Activated CD8-positive, alpha-beta memory T cell treated with anti-CD3 and anti-CD28 coated beads, Interleukin-2, amount 50 U/mL, for 4 hours (primary cell): Measurements from ENCODE around the gene ADIRF.
"Not testable (repeated sequence)": the region's sequence is repeated elsewhere in the genome, so short reads cannot be mapped to it uniquely, and the experiment has no call there.

ENCODE experiments used
- DNase-seq: peaks from one replicate; pipeline ENCODE4 v3.0.0-alpha.2; 2020

The ADIRF gene

DNA sequence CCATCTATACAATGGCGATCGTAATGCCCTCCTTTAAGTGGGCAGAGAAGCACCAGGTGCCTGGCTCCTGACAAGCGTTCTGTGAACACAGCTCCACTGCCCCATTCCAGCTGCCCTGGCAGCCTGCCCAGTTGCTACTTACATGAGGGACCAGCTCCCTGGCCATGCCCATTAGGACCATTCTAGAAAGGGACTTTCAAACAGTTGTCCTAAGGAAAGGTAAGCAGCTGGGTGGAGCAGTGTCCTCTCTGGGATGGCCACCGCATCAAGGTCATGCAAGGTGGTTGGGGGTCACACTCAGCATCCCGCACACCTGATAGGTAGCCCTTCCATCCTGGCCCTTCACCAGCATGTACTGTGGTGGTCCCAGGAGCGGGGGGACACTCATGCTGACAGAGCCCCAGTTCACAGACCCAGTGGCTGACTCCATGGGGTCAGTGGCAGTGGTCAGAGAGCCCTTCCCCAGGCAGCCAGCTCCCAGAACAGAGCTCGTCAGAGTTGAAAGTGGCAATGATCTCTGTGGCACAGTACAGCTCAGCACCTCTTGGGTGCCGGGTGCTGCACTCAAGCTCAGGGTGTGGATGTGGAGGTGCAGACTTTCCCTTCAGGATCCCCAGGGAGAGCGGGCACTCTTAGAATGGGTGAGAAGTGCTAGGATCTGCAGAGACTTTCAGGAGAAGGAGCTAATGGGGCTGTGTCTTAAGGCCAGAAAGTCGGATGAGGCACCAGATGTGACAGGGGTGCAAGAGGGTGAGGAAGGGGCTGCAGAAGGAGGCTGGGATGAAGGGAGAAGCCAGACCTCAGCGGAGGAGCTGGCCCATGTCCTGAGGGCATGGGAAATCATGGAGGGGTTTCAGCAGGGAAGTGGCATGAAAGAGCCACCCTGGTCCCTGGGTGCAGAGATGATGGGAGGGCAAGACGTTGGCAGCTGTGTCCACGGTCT, 21.8 kb upstream of the ADIRF start:
- DNase-seq = no peak

DNA sequence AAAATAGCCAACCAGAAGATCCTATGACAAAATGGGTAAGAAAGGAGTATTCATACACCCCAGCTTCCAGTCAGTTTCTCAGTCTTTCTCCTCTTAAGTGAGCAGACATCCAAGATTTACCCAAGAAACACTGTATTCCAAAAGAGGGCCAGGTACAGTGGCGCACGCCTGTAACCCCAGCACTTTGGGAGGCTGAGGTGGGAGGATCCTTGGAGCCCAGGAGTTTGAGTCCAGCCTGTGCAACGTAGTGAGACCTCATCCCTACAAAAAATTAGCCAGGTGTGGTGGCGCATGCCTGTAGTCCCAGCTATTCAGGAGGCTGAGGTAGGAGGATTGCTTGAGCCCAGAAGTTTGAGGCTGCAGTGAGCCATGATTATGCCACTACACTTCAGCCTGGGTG, 20.5 kb upstream of the ADIRF start:
- DNase-seq = not testable (repeated sequence)

DNA sequence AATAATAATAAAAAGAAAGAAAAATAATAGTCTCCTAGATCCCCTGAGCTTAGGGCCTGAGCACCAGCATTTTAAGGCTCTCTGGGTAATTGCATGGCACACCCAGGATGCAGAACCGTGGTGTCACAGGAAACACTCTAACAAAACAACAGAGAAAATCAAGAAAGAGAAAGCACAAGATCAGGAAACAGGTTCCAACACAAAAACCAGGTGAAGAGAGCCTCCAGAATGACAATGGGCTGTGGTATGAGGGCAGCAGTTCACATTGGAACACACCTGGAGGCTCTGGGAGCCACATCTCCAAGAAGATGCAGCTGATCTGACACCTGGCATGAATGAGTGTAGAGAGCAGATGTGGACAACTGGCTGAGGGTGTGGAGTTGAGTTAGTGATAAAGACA, 17.9 kb upstream of the ADIRF start:
- no peak for DNase-seq

DNA sequence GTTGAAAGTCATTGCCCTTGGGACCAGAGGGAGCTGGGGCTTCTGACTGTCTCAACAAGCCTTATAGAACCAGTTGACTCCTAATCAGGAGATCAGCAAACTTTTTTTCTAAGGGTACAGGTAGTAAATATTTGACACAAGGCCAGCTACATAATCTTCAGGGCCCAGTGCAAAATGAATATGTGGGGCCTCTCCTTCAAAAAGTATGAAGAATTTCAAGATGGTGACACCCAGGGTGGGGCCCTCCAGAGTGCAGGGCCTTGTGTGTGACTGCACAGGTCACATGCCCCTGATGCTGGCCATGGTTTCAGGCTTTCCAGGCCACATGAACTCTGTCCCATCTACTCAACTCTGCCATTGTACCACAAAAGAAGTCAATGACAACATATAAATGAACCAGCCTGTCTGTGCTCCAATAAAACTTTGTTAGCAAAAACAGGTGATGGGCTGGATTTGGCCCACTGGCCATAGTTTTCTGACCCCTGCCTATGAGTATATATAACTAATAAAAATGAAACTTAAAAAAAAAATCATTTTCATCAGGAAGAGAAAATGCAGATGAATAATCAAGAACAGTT, 17.0 kb upstream of the ADIRF start:
- no peak for DNase-seq

GRCh38 chr10:86952106-86952505, 16.2 kb upstream of the ADIRF start:
- no peak for DNase-seq

DNA sequence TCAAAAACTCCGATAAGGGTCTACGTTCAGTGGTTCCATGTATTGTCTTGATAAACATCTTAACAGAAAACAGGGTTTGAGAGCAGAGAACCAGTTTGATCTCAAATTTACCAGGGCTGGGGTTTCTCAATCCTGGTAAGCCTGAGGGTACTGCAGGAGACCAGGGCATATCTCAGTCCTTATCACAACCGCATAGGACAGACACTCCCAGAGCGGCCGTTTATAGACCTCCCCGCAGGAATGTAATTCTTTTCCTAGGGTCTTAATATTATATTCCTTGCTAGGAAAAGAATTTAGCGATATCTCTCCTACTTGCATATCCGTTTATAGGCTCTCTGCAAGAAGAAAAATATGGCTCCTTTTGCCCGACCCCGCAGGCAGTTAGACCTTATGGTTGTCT, 15.6 kb upstream of the ADIRF start:
- DNase-seq = not testable (repeated sequence)

GRCh38 chr10:86953747-86954680, 14.3 kb upstream of the ADIRF start:
- DNase-seq = no peak

DNA sequence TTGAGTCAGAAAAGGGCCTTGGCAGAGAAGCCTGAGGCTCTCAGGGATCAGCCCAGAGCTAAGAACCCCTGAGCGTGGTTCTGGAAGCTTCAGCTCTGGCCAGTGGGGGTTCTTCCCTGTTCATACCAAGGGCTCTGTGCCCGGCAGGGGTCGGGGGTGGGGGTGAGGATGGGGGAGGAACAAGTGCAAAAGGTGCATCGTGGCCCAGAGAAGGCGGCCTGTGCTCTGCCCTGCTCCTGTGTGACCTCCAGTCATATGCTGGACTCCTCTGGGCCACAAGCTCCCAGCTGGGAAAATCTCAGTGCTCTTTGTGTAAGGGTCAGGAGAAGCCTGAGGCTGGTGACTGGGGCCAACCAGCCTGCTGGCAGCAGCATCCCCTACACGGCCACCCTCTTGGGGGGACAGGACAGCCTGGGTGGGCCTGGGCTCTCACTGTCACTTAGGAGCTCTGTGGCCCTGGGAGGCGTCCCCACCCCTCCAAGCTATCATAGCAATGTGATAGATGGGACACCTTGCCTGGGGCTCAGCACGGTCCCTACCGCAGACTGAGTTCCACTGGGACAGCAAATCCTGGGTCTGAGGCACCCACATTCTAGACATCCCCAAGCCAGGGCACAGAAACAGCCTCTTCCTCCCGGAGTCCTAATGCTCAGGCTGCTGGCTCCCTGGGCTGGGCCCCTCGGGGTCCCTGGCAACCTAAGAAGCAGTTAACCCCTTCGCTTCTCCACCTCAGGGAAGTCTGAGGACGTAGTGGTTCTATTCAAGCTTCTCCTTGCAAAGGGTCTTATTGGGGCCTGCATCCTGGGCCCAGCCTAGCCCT, 13.4 kb upstream of the ADIRF start:
- no peak for DNase-seq

DNA sequence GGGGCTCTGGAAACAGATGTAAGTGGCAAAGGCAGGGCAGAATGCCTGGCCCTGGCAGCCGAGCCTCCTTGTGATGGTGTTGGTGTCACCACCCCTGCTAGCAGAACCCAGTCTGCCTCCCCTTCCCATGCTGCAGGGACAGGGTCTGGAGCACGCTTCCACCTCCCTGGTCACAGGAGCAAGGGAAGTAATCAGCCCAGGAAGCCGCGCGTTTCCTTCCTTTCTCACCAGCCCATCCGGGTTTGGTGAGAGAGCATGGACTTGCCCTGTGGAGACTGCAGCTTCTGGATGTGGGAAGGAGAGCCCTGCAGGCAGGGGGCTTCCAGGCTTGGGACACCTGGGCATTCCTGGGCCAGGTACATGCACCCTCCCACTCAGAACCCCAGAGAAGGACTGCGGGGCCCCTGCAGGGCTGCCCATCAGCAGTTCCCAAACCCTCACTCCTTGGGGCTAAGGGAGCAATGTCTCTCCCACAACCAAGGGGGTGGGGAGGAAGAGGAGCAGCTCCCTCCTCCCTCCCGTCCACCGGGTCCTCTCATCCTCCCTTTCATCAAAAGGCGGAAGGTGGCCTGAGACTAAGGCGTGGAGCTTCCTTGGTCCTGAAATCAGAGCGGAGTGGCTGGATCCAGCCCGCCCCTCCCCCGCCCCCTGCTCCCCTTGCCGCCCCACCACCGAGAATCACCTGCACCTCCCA, 12.6 kb upstream of the ADIRF start:
- DNase-seq = no peak

DNA sequence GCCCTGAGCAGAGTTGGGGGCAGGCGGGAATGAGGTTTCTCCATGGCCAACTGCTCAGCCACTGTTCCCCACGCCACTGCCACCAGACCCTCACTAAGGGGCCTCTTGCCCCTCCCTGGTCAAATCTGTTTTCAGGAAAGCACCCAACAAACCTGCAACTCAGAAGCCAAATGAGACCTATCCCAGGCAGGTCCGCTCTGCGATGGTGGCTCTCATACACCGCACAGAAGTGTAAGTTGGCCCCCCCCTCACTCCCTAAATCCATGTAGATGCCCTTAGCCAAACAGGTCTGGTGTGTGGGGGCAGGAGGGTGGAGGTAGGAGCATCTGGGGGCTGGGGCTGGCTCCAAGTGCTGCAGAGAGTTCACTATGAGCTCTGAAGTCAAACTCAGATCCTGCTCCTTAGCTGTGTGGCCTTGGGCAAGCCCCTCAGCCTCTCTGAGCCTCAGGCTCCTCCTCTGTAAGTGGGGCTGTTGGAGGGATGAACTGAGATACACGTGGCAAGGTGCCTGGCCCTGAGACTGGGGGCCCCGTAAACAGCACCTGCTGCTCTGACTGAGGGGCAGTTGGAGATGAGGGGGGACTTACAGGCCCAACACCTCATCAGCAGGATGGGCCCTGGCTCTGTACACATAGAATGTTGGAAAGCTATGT, 12.0 kb upstream of the ADIRF start:
- DNase-seq = no peak

DNA sequence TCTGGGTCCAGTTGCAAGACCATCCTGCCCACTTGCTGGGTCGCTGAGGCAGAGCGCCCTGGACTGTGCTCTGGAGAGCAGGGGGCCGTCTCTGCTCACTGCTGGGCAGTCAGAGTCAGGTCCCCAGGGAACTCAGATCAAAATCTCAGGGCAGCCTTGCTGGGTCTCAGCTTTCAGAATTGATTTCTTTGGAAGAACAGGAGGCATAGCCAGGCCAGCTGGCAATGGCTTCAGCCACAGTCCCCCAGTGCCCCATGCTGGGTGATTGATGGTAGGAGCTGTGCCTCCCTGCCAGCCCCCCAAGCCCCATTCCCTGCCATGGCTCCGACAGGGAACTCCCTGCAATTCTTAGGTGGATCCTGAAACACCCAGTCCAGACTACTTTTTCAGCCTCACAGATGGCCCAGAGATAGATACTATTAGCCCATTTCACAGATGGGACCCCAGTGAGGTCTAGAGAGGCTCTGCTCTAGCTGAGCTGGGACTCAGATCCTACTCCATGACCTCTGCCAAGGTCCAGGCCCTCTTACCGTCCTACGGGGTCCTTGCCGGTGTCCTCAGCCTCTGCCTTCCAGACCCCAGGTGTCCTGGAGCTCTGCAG, 11.3 kb upstream of the ADIRF start:
- DNase-seq = no peak

DNA sequence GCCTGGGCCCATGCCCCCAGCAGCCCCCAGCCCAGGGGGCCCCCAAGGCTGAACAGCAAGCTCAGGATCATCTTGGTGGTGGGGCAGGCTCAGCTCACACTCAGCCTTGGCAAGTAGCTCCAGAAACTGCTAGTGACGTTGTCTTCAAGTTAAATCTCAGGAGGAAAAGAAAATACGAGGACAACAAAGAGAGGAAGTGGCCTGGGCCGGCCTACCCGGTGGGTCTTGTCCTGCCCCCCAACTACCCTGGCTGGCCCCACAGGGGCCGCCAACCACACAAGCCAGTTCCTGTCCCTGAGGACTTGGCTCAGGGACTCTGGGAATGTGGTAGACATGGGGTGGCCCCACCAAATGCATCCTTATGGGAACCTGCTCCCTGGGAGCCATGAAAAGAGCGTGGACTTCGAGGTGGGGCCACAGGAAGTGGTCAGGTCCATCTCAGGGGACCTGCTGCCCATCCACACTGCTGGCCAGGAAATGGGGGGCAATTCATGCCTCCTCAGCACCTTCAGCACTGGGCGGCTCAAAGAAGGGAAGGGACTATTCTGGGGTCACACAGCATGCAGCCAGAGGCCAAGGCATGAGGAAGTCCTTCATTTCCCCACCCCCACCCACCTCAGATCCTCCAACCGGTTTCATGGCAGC, 10.7 kb upstream of the ADIRF start, which contains the start of gene MMRN2:
TSS of gene MMRN2 (minus strand) at position 145 of the 645 bp plus-strand sequence. CDS start at position 71, 74 bp downstream.
- DNase-seq = no peak

- DNase-seq = no peak
Observed at GRCh38 chr10:86958116-86958900, 10.0 kb upstream of the ADIRF start, which contains the start of gene SNCG. Gene SNCG, plus strand, starts transcription at chr10:86958599. Its CDS starts 99 bp downstream, at chr10:86958698.

- no peak for DNase-seq
Observed at GRCh38 chr10:86958901-86959736, 9.2 kb upstream of the ADIRF start.

DNA sequence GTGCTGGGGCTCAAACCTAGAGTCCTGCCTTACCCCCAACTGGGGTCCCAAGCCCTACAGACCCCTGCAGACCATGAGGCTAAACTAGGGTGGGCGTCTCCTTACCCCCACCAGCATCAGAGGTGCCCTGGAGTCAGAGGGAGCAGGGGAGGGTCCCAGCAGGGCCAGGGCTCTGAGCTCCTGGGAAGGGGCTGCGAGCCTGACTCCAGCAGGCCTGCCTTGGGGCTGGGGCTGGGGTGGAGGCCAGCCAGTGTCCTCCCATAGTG, 8.6 kb upstream of the ADIRF start:
- DNase-seq = no peak

GRCh38 chr10:86960003-86960862, 8.0 kb upstream of the ADIRF start:
- DNase-seq = no peak

DNA sequence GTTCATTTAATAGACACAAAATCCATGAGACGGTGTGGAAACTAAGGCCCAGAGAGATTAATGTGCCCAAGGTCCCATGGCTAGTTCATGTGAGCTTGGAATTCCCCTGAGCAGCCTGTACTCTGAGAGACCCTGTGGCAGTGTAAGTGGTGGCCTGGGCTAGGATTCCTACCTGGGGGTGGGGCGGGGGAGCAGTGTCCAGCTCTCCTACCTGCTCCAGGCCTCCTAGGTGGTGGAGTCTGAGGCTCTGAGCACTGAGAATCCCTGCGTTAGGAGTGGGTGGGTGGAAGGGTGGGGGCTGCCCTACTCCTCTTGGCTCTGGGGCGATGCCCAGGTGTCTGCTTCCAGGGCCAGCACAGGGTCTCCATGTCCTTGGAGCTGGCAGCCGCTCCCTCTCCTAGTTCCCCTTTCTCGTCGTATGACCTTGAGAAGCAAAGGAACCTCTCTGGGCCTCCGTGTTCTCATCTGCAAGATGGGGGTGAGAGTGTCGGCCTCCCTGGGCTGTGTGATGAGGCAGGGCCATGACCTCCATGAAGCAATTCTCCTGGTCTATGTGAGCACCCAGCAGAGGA, 7.3 kb upstream of the ADIRF start:
- DNase-seq = no peak
